OCI-LY1 (cell line): ENCODE measurements around the gene RC3H2.

Experiments
- H2AFZ ChIP-seq: fragments of 200-600 bp; sonication (generic), shearing (Covaris generic); 2 replicates; pipeline ENCODE4 v1.6.0; 2014; ENCODE audit warnings: antibody characterized with exemption, mild to moderate bottlenecking, low read length
- H3F3A ChIP-seq: fragments of 200-600 bp; sonication (generic), shearing (Covaris generic); 2 replicates; pipeline ENCODE4 v1.6.0; 2014; ENCODE audit warnings: mild to moderate bottlenecking, antibody characterized with exemption, low read length, moderate library complexity; ENCODE audit not compliant: insufficient read depth
- H3K27ac ChIP-seq: fragments of 200-600 bp; sonication (generic); 2 replicates; pipeline ENCODE4 v1.5.1; 2014; ENCODE audit warnings: low read length, mixed run types, mild to moderate bottlenecking, low read depth; ENCODE audit not compliant: poor library complexity, severe bottlenecking
- H3K27me3 ChIP-seq: fragments of 200-600 bp; sonication (generic); 2 replicates; pipeline ENCODE4 v1.6.0; 2014; ENCODE audit warnings: antibody characterized with exemption, mild to moderate bottlenecking, low read length, moderate library complexity; ENCODE audit not compliant: insufficient read depth
- H3K36me3 ChIP-seq: fragments of 200-600 bp; sonication (generic); 2 replicates; pipeline ENCODE4 v1.6.1; 2014; ENCODE audit warnings: mild to moderate bottlenecking, antibody characterized with exemption, low read length, moderate library complexity, mixed read lengths; ENCODE audit not compliant: insufficient read depth
- H3K4me1 ChIP-seq: fragments of 200-600 bp; sonication (generic); 2 replicates; pipeline ENCODE4 v1.5.1; 2014; ENCODE audit warnings: mild to moderate bottlenecking, low read length, moderate library complexity; ENCODE audit not compliant: insufficient read depth, severe bottlenecking
- H3K4me2 ChIP-seq: fragments of 200-600 bp; sonication (generic), shearing (Covaris generic); 2 replicates; pipeline ENCODE4 v1.6.1; 2014; ENCODE audit warnings: low read length
- H3K4me3 ChIP-seq: fragments of 200-600 bp; sonication (generic); 2 replicates; pipeline ENCODE4 v1.5.1; 2014; ENCODE audit warnings: low read length, low read depth, mild to moderate bottlenecking, mixed read lengths; ENCODE audit not compliant: poor library complexity, severe bottlenecking
- H3K79me2 ChIP-seq: fragments of 200-600 bp; shearing (Covaris generic); 2 replicates; pipeline ENCODE4 v1.6.1; 2016; ENCODE audit warnings: mixed run types, low read length, mixed read lengths; ENCODE audit not compliant: insufficient read depth
- H3K9ac ChIP-seq: fragments of 200-600 bp; sonication (generic), shearing (Covaris generic); 2 replicates; pipeline ENCODE4 v1.6.1; 2014; ENCODE audit warnings: mild to moderate bottlenecking, low read length, mixed read lengths
- H3K9me2 ChIP-seq: fragments of 200-600 bp; sonication (generic), shearing (Covaris generic); 2 replicates; pipeline ENCODE4 v1.6.1; 2014; ENCODE audit warnings: low read depth, mild to moderate bottlenecking, low read length, mixed read lengths
- H3K9me3 ChIP-seq: fragments of 200-600 bp; shearing (Covaris generic); 2 replicates; pipeline ENCODE4 v1.6.1; 2014; ENCODE audit warnings: low read length, mixed read lengths
- H4K20me1 ChIP-seq: fragments of 200-600 bp; sonication (generic), shearing (Covaris generic); 2 replicates; pipeline ENCODE4 v1.6.0; 2016; ENCODE audit warnings: mild to moderate bottlenecking, low read length; ENCODE audit not compliant: insufficient read depth
- CTCF ChIP-seq: fragments of 200-600 bp; sonication (generic), shearing (Covaris generic); IDR thresholded peaks from 2 replicates; pipeline ENCODE4 v1.5.1; 2017; ENCODE audit warnings: mild to moderate bottlenecking, antibody characterized with exemption, low read length, moderate library complexity, mixed read lengths
- EZH2 ChIP-seq: fragments of 200-600 bp; sonication (generic), shearing (Covaris generic); IDR thresholded peaks from 2 replicates; pipeline ENCODE4 v1.8.0; 2017; ENCODE audit warnings: borderline replicate concordance, mixed run types, mild to moderate bottlenecking, antibody characterized with exemption, low read length, moderate library complexity, mixed read lengths

RC3H2 gene

DNA sequence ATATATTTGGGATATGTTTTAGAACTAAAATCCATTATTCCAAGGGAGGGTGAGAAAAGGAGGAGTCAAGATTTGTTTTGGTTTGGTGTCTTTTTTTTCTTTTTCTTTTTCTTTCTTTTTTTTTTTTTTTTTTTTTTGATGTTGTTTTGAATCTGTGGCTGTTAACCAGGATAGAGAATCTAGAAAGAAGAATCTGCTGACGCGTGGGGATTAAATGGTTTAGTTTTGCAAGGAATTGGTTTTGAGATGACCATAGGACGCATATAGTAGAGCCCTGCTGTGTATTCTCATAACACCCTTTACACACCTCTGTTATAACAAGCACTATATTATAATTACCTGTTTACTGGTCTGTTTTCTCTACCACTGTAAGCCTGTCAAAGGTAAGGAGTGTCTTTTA is 45.1 kb upstream of the RC3H2 start:
- H3F3A ChIP-seq = no peaks in the 10 kb centered on the region
- TF ChIP-seq EZH2 (no peak), CTCF (no peak)
- H3K4me1 ChIP-seq = peaks cover 6% of the 10 kb centered on the region
- no peak overlapping the region for H3K9ac ChIP-seq
- H3K79me2 ChIP-seq = peaks cover 86% of the 10 kb centered on the region
- no peaks in the 10 kb centered on the region for H3K27me3 ChIP-seq
- H3K4me2 ChIP-seq = no peak overlapping the region
- H2AFZ ChIP-seq = no peak overlapping the region
- no peaks in the 10 kb centered on the region for H3K9me2 ChIP-seq
- H3K36me3 ChIP-seq = peaks cover 7% of the 10 kb centered on the region; the same call in 1 of the 2 replicates
- no peaks in the 10 kb centered on the region for H3K9me3 ChIP-seq
- H3K27ac ChIP-seq = no peak overlapping the region
- no peak overlapping the region for H3K4me3 ChIP-seq
- no peaks in the 10 kb centered on the region for H4K20me1 ChIP-seq

GRCh38 chr9:122949696-122950095 is 44.5 kb upstream of the RC3H2 start:
- H2AFZ ChIP-seq = no peak overlapping the region
- peaks cover 7% of the 10 kb centered on the region; the same call in 1 of the 2 replicates for H3K36me3 ChIP-seq
- no peak overlapping the region for H3K9ac ChIP-seq
- TF ChIP-seq CTCF (no peak), EZH2 (no peak)
- H3K79me2 ChIP-seq = peaks cover 88% of the 10 kb centered on the region
- no peaks in the 10 kb centered on the region for H3K27me3 ChIP-seq
- no peaks in the 10 kb centered on the region for H4K20me1 ChIP-seq
- H3K4me2 ChIP-seq = no peak overlapping the region
- H3K27ac ChIP-seq = no peak overlapping the region
- no peaks in the 10 kb centered on the region for H3F3A ChIP-seq
- no peak overlapping the region for H3K4me3 ChIP-seq
- H3K9me3 ChIP-seq = no peaks in the 10 kb centered on the region
- H3K9me2 ChIP-seq = no peaks in the 10 kb centered on the region
- peaks cover 12% of the 10 kb centered on the region for H3K4me1 ChIP-seq

DNA sequence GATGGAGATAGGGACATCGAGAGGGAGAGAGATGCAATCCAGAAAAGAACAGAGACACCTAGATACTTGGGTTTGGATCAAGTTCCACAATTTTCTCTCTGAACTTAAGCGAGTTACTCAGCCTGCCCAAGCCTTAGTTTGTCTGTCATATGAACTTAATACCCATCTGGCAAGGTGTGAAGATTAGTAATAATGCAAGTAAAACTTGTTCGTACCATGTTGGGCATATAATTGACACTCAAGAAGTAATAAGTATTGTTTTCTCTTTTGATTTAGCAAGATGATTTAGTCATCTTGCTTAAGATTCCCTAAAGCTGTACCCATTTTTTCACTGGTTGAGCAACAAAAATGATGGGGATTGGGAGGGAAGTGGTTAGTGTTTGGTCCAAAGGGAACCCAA is 43.2 kb upstream of the RC3H2 start:
- TF ChIP-seq CTCF = no peak
- TF ChIP-seq EZH2 = no peak
- Histone ChIP-seq H3K4me2 (no peak overlapping the region), H3K4me1 (peaks cover 14% of the 10 kb centered on the region)

More for the DNA sequence above, 43.2 kb upstream of the RC3H2 start:
- no peaks in the 10 kb centered on the region for H3K9me3 ChIP-seq
- no peak overlapping the region for H3K27ac ChIP-seq
- H3K9me2 ChIP-seq = no peaks in the 10 kb centered on the region
- H3K79me2 ChIP-seq = peaks cover 89% of the 10 kb centered on the region
- no peak overlapping the region for H2AFZ ChIP-seq
- no peaks in the 10 kb centered on the region for H3F3A ChIP-seq
- no peaks in the 10 kb centered on the region for H4K20me1 ChIP-seq
- H3K4me3 ChIP-seq = no peak overlapping the region
- no peaks in the 10 kb centered on the region for H3K27me3 ChIP-seq
- H3K36me3 ChIP-seq = peaks cover 10% of the 10 kb centered on the region; the same call in 1 of the 2 replicates
- H3K9ac ChIP-seq = no peak overlapping the region
